Astrocyte (in vitro differentiated cells and primary cell): ENCODE data around the gene RHOG. TPM values are rescaled to one million over a fixed set of nuclear protein-coding genes. Genes with fewer than 3 reads are reported as not detected.

ENCODE experiments used
- DNase-seq: peaks from one replicate; pipeline ENCODE4 v3.0.0-alpha.2; 2010; ENCODE audit warnings: low read depth
- FAIRE-seq: peaks from 2 replicates; lab custom pipeline; 2011; peaks lifted over from hg19 to GRCh38; lab: Jason Lieb, UNC
- H2AFZ ChIP-seq: 2 replicates; pipeline ENCODE4 v1.6.0; 2012; ENCODE audit warnings: low read depth, low read length, inconsistent platforms
- H3K27ac ChIP-seq: 2 replicates; pipeline ENCODE4 v1.5.1; 2011; ENCODE audit warnings: low read depth, low read length, inconsistent platforms
- H3K27me3 ChIP-seq: 2 replicates; pipeline ENCODE4 v1.6.0; 2011; ENCODE audit warnings: low read length, inconsistent platforms; ENCODE audit not compliant: insufficient read depth
- H3K36me3 ChIP-seq: 2 replicates; pipeline ENCODE4 v1.5.1; 2011; ENCODE audit warnings: low read length, inconsistent platforms; ENCODE audit not compliant: insufficient read depth
- H3K4me1 ChIP-seq: 2 replicates; pipeline ENCODE4 v1.5.1; 2011; ENCODE audit warnings: low read length, inconsistent platforms; ENCODE audit not compliant: insufficient read depth
- H3K4me2 ChIP-seq: 2 replicates; pipeline ENCODE4 v1.6.0; 2012; ENCODE audit warnings: low read length, inconsistent platforms
- H3K4me3 ChIP-seq: 2 replicates; pipeline ENCODE4 v1.5.1; 2011; ENCODE audit warnings: low read depth, mild to moderate bottlenecking, low read length, inconsistent platforms; ENCODE audit not compliant: insufficient read depth
- H3K79me2 ChIP-seq: 2 replicates; pipeline ENCODE4 v1.6.0; 2012; ENCODE audit warnings: mild to moderate bottlenecking, low read length, inconsistent platforms; ENCODE audit not compliant: insufficient read depth
- H3K9ac ChIP-seq: 2 replicates; pipeline ENCODE4 v1.6.0; 2012; ENCODE audit warnings: mild to moderate bottlenecking, low read length, inconsistent platforms
- H3K9me3 ChIP-seq: 2 replicates; pipeline ENCODE4 v1.5.1; 2012; ENCODE audit warnings: low read depth, mild to moderate bottlenecking, low read length, inconsistent platforms; ENCODE audit not compliant: insufficient read depth
- H4K20me1 ChIP-seq: 2 replicates; pipeline ENCODE4 v1.6.0; 2012; ENCODE audit warnings: low read length, inconsistent platforms; ENCODE audit not compliant: insufficient read depth
- H3K27ac Mint-ChIP-seq: one replicate; pipeline ENCODE4 v1.8.0; 2021; ENCODE audit warnings: mild to moderate bottlenecking, mixed read lengths; ENCODE audit not compliant: unreplicated experiment
- H3K27me3 Mint-ChIP-seq: one replicate; pipeline ENCODE4 v1.8.0; 2021; ENCODE audit warnings: low read depth, mixed read lengths; ENCODE audit not compliant: unreplicated experiment
- H3K36me3 Mint-ChIP-seq: one replicate; pipeline ENCODE4 v1.8.0; 2021; ENCODE audit warnings: low read depth, mixed read lengths; ENCODE audit not compliant: unreplicated experiment
- H3K4me1 Mint-ChIP-seq: one replicate; pipeline ENCODE4 v1.8.0; 2021; ENCODE audit warnings: low read depth, mixed read lengths; ENCODE audit not compliant: unreplicated experiment
- H3K4me3 Mint-ChIP-seq: one replicate; pipeline ENCODE4 v1.8.0; 2021; ENCODE audit warnings: mild to moderate bottlenecking, moderate library complexity, mixed read lengths; ENCODE audit not compliant: unreplicated experiment
- H3K9me3 Mint-ChIP-seq: one replicate; pipeline ENCODE4 v1.8.0; 2021; ENCODE audit warnings: mild to moderate bottlenecking, mixed read lengths; ENCODE audit not compliant: unreplicated experiment
- EZH2 ChIP-seq: IDR thresholded peaks from 2 replicates; pipeline ENCODE4 v1.6.1; 2012; ENCODE audit warnings: mild to moderate bottlenecking, low read length, inconsistent platforms; ENCODE audit not compliant: insufficient read depth
- total RNA-seq: library from RNA; stranded (reverse); gene quantifications from 2 replicates; pipeline ENCODE4 v1.2.1, GENCODE V29; 2021
- TF ChIP-seq, protein P1 (sequence below): IDR thresholded peaks from 2 replicates; pipeline ENCODE4 v1.5.1; 2011; ENCODE audit warnings: low read depth, mild to moderate bottlenecking, inconsistent platforms, low read length, moderate library complexity; ENCODE audit not compliant: insufficient read depth

The RHOG gene
- total RNA-seq, 1 donor from 2014 or later, result 54.5 TPM

- FAIRE-seq, result no peak
- Histone ChIP-seq H3K9me3 (no peaks in the 10 kb centered on the region), H3K4me1 (peaks cover 13% of the 10 kb centered on the region), H3K9ac (no peak overlapping the region), H3K79me2 (peaks cover 37% of the 10 kb centered on the region), H3K4me2 (peak overlapping the region; percentile 95), H3K4me3 (no peak overlapping the region), H4K20me1 (peaks cover 17% of the 10 kb centered on the region), H3K27me3 (no peaks in the 10 kb centered on the region), H3K36me3 (no peaks in the 10 kb centered on the region), H2AFZ (no peak overlapping the region), H3K27ac (no peak overlapping the region)
- Mint-ChIP-seq H3K27ac (no peak overlapping the region), H3K4me1 (peaks cover 39% of the 10 kb centered on the region), H3K36me3 (peaks cover under 1% of the 10 kb centered on the region), H3K9me3 (no peaks in the 10 kb centered on the region), H3K4me3 (peak overlapping the region; percentile 91), H3K27me3 (no peaks in the 10 kb centered on the region)
- DNase-seq, result no peak
- TF ChIP-seq, protein P1, sequence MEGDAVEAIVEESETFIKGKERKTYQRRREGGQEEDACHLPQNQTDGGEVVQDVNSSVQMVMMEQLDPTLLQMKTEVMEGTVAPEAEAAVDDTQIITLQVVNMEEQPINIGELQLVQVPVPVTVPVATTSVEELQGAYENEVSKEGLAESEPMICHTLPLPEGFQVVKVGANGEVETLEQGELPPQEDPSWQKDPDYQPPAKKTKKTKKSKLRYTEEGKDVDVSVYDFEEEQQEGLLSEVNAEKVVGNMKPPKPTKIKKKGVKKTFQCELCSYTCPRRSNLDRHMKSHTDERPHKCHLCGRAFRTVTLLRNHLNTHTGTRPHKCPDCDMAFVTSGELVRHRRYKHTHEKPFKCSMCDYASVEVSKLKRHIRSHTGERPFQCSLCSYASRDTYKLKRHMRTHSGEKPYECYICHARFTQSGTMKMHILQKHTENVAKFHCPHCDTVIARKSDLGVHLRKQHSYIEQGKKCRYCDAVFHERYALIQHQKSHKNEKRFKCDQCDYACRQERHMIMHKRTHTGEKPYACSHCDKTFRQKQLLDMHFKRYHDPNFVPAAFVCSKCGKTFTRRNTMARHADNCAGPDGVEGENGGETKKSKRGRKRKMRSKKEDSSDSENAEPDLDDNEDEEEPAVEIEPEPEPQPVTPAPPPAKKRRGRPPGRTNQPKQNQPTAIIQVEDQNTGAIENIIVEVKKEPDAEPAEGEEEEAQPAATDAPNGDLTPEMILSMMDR, result no peak
These were observed 16.2 kb upstream of the RHOG start for GRCh38 chr11:3856856-3857553.

- Histone ChIP-seq H4K20me1 (peaks cover 17% of the 10 kb centered on the region), H2AFZ (peak overlapping the region; percentile 93), H3K4me1 (peaks cover 13% of the 10 kb centered on the region), H3K27me3 (no peaks in the 10 kb centered on the region), H3K4me2 (peak overlapping the region; percentile 95), H3K36me3 (no peaks in the 10 kb centered on the region), H3K27ac (peak overlapping the region; percentile 33), H3K79me2 (peaks cover 36% of the 10 kb centered on the region), H3K9me3 (no peaks in the 10 kb centered on the region), H3K9ac (peak overlapping the region; percentile 96), H3K4me3 (peak overlapping the region; percentile 90)
- no peak for DNase-seq
- no peaks in the 10 kb centered on the region for H3K36me3 Mint-ChIP-seq
- TF ChIP-seq, protein P1, result no peak
- no peak for TF ChIP-seq EZH2
- H3K27me3 Mint-ChIP-seq, result no peaks in the 10 kb centered on the region
- no peaks in the 10 kb centered on the region for H3K9me3 Mint-ChIP-seq
- FAIRE-seq, result no peak
- peaks cover 33% of the 10 kb centered on the region for H3K4me1 Mint-ChIP-seq
- peak overlapping the region; percentile 91 for H3K4me3 Mint-ChIP-seq
- H3K27ac Mint-ChIP-seq, result no peak overlapping the region
These were observed 15.2 kb upstream of the RHOG start for GRCh38 chr11:3855808-3856491.
